Occipital lobe (tissue), 2 donors: ENCODE data around the gene PARVA. TPM values are rescaled to one million over a fixed set of nuclear protein-coding genes. Genes with fewer than 3 reads are reported as not detected.
"Not testable (repeated sequence)": the region's sequence is repeated elsewhere in the genome, so short reads cannot be mapped to it uniquely, and the experiment has no call there.

Experiments
- DNase-seq: peaks from one replicate; lab custom pipeline; 2025; lab: John Stamatoyannopoulos, UW
- total RNA-seq: library from RNA; depleted of rRNA; stranded (reverse); fragments of >200 nt; gene quantifications from one replicate; pipeline ENCODE4 v1.2.3, GENCODE V29; 2014

Gene PARVA
- total RNA-seq, 1 donor from 2014 or later, result 5.6 TPM

DNA sequence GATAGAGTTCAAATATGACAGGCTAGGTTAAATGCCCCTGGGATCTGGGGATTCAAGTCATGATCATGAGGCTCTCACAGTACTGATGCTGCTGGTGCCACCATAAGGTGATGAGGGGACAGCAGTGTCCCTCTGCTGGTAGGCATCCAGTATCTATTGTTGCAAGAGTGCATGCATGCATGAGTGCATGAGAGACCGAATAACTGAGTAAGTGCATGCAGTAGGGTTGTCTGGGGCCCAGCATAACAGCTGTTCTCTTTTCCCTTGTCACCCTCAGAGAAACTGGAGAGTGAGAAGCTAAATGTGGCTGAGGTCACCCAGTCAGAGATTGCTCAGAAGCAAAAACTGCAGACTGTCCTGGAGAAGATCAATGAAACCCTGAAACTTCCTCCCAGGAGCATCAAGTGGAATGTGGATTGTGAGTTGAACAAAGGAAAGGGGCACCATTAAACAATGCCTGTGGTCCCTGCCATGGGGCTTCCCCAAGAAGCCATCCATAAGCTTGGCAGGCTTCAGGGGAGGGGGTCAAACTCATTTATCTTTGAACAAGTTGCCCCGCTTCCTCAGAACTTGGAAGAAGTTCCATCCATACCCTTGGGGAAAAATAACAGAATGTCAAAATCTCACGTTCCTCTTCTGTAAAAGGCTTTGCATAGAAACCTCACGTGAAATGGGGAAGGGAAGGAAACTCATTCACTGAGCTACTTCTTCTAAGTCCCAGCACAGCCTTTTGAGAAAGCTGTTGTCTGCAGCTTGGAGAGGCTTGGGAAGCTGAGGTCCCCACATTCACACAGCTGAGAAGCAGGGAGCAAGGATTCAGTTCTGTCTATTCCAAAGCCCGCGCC is 119.0 kb downstream of the PARVA start:
- DNase-seq, result no peak

DNA sequence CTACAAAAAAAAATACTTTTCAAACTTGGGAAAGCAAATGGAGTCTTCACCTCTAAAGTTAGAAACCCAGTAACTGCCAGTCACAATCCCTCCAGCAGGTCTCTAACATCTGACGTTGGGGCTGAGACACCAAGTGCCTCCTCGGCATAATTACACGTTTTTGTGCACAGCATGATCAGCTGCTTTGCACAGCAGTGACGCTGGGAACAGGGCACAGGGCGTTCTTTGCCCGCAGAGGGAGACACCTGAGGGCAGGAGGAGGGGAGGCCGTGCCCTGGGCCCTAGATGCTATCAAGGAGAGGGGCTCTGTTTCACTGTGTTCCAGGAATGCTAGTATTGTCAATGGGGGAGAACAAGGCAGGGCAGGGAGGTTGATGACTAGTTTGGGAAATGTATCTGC is 120.1 kb downstream of the PARVA start:
- no peak for DNase-seq

DNA sequence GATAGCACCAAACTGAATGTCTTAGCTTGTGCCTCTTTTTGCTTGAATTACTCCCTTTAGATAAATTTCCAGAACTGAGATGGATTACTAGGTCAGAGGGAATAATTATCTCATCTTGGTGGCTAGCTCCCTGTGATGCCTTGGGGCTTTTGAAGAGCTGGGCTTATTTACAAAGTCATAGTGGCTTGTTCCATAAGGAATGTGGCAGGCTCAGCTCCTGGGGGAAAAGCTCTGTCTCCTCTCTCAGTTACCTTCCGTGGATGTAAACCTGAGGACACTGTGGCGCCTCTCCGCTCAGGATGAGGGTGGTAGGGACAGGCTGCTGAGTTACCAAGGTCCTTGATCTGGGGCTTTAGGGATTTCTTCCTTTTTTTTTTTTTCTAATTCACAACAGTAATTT is 121.7 kb downstream of the PARVA start:
- DNase-seq, result no peak

DNA sequence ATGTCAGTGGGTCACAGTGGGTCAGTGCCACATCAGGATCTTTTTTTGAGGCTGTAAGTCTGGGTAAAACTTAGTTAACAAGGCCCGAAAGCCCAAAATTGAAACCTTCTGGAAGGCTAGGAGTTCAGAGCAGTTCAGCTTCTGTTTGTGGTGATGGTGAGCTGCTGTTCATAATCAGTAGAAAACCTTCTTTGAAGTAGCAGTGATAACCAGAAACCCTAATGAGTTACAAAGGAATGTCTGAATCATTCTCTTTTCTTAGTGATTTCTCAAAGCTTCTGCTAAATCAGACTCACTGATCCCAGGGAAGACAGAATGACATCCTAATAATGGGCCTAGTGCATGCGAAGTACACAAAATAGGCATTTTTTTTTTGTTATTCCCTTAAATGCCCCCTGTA is 124.7 kb downstream of the PARVA start:
- DNase-seq, result no peak

DNA sequence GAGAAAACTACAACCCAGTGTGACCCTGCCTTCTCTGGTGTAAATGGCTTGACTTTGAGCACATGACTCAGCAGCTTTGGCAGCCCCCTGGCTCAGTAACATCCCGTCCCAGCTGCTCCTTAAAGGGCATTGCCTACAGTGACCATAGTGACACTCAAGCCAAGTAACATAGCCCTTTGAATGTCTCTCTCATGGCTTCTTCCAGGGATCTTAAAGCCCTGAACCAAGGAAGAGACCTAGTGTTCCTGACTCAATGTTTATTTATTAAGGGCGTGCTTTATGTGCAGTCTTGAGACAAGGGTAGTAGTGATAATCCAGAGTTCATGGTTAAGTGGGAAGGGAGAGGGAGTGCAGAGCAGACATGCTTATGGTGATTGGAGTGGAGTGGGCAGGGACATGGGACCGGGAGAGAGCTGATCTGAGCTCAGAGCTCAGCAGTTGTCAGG is 125.7 kb downstream of the PARVA start:
- no peak for DNase-seq

DNA sequence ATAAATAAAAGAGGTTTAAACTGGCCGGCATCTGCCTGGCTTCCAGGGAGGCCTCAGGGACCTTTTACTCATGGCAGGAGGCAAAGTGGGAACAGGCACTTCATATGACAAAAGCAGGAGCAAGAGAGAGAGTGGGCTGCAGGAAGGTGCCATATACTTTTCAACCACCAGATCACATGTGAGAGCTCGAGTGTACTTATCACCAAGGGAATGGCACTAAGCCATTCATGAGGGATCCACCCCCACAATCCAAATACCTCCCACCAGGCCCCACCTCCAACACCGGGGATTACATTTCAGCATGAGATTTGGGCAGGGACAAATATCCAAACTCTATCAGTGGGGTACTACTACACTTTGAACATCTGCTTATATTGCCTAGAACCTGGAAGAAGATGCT is 126.5 kb downstream of the PARVA start:
- DNase-seq, result no peak

DNA sequence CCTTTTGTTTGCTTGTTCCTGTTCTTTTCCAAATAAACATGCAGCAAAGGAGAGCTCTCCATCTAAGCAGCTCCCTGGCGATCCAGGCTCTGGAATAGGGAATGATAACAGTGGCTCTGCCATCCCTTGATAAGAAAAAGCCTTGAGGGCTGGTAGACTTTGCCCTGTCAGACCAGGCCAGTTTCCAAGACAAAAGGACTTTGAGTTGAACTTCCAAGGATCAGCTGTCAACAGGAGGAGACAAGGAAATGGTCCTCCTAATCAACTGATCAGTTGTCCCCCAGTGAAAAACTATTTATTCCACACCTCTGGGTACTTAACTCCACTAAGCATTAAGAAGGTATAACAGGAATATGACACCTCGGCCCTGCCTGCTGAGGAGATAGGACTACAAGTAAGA is 127.8 kb downstream of the PARVA start:
- DNase-seq, result no peak

DNA sequence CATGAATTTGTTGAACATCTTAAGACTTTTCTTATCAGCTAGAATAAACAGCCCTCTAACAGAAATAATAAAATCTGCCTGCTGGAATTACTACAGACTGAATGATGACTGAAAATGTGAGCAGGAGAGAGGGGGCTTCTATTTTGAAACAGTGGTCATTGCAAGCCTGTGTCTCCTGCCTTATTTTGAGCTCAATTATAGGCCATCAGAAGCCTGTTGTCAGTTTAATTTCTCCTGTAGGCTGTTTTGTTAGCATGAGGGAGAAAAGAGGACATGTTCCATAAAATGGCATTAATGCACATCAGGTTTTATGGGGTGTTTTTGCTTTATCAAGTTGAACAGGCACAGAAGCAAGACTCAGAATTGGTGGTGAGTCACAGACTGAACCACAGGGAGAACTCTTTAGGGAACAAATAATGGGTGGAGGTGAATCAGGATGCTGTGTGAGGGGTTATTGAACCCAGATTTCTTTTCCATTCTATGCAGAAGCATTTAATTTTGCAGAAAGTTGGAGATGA is 129.1 kb downstream of the PARVA start:
- DNase-seq, result no peak

DNA sequence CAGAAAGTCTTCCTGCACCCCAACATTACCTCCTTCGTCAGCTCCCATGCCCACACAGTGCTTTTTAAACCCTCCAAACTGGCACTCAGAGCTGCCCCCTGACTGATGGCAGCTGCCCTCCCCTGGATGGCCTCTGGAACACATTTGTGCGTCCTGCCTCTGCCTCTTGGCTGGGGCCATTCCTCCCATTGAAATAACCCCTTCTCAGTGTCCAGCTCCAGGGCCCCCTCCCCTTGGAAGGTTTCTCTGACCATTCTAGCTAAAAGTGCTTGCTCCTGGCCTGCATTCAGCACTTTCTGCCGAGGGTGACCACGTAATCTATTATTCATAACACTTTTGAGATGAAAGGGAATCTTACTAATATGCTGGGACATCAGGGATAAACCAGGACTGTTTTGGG is 130.0 kb downstream of the PARVA start:
- DNase-seq, result no peak

DNA sequence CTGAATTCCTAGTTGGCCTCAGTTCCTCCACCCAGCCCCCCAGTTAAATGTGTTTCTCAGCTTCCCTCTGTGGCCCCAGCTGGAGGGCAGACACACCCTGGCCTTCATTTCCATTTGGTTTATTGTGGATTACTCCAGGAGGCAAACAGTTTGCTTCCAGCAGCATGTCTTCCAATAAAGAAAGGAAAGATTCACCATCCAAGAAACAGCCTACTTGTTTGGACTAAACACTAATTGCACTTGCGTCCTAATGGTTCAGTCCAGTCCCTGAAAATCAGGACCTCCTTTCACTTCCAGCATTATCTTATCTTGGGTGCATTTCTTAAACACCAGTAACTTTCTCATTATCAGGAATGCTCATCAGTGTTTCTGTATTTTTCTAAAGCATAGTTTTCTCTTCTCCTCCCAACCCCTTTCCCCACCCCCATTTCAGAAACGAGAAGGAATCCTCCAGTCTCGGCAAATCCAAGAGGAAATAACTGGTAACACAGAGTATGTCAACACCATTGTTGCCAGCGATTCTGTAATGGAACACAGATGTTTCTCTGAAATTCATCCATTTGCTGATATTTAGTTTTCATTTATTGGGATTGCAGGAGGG is 130.9 kb downstream of the PARVA start:
- DNase-seq, result no peak

DNA sequence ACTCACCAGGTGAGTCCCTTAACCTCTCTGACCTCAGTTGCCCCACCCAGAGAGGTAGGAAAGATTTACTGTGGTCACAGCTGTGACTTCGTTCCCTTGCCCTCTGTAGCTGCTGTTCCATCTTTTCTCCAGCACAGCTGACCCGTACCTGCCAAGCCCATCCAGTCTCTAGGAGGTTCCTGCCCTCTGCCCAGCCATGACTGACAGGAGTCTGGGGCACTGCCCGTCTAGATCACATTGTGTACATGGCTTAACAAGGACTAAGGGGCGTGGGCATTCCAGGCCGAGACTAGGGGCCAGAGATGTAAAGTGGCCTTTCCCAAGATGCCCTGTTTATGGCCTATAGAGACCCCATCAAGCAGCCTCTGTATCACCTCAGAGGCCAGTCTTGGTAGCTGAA is 132.0 kb downstream of the PARVA start:
- DNase-seq, result no peak

DNA sequence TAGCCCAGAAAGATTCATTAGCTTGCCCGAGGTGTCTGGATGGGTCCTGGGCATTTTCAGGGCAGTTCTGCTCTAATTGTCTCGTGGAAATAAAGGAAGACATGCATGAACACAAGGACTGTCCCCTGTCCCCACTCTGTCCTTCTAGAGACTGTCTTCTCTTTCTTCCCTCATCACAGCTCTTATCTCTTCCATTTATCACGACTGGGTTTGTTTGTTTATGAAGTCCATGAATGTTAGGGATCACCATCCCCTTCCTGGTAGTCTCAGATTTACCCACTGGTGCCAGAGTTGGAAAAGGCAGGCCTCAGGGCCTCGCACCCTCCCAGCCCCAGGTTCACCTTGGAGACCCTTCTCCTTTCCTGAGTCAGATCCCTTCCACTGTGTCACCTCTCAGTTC is 134.8 kb downstream of the PARVA start:
- DNase-seq, result no peak

DNA sequence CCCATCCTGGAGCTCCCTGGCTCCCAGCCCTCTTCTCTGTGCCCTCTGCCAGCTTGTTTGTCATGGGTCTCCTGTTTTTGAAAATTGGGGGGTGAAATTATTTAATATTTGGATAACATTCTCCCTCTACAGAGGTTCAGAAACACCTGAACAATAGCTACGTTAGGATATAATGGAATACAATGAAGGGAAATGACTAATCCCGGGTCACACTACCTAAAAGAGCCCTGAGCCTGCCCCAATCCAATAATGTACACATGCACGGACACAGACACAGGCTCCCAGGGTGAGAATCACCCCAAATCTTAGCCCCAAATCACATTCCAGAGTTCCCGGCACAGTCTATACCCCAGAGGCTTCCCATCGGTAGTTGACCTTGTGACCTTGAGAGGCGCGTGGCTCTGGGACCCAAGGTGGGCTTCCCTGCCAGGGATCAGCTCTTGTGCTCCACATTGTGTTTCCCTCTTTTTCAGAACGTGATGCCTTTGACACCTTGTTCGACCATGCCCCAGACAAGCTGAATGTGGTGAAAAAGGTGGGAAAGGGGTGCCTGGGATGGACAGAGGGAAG is 135.5 kb downstream of the PARVA start:
- no peak for DNase-seq

DNA sequence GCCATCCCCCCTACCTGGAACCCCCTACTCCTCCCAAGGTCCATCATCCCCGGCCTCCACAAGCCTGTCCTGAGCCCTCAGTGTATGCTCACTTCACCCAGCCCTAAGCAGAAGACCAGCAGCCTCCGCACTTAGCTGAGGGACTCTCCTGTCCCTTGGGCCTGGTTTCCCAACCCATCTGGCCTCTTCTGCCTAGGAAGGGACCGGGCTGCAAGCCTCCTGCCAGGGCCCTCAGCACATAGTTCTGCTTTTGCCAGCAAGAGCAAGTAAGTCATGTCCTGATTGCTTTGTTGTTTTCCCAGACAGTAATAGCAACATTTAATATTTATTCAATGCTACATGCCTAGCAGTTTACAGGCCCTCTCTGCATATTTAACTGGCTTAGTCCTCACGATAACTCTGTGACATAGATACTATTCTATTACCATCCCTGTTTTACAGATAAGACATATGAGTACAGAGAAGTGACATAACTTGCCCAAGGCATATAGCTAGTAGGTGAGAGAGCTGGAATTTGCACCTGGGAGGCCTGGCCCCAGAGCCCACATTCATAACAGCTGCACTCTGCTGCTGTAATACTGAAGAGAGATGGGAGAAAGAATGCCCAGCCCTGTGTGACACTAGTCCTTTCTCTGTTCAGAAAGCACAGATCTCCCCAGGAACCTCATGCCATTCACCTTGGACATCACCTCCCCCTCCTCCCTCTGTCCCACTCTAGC is 139.2 kb downstream of the PARVA start:
- no peak for DNase-seq

DNA sequence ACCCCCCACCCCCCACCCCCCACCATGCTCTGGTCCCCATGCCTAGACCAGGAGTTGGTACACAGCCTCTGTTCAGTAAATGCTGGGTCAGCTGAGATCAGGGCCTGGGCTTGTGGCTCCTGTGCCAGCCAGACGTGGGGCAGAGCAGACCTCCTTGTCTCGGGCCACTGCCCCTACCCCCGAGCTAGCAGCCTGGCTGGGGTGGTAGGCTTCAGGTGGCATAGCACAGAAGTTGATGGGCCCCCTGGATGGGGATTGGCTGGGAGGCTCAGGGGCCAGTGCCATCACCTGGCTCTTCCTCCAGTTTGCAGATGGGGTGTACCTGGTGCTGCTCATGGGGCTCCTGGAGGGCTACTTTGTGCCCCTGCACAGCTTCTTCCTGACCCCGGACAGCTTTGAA is 139.9 kb downstream of the PARVA start:
- DNase-seq, result no peak

DNA sequence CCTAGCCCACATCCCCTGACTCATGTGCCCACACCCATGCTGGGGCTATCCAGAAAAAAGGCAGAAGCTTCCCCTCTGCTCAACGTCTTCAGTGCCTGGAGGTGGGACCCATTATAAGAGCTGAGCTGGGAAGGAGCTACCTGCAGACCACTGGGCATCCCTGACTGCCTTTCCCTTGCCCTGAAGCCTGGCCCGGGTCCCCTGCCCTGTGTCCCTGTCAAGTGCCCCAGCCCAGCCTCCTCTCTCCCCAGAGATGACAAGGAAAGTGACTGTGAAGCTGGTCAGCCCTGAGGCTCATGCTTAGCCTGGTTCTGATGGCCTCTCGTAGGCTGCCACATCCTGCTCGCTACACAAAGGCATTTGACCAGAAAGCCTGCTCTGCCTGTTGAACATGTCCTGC is 140.4 kb downstream of the PARVA start:
- no peak for DNase-seq

DNA sequence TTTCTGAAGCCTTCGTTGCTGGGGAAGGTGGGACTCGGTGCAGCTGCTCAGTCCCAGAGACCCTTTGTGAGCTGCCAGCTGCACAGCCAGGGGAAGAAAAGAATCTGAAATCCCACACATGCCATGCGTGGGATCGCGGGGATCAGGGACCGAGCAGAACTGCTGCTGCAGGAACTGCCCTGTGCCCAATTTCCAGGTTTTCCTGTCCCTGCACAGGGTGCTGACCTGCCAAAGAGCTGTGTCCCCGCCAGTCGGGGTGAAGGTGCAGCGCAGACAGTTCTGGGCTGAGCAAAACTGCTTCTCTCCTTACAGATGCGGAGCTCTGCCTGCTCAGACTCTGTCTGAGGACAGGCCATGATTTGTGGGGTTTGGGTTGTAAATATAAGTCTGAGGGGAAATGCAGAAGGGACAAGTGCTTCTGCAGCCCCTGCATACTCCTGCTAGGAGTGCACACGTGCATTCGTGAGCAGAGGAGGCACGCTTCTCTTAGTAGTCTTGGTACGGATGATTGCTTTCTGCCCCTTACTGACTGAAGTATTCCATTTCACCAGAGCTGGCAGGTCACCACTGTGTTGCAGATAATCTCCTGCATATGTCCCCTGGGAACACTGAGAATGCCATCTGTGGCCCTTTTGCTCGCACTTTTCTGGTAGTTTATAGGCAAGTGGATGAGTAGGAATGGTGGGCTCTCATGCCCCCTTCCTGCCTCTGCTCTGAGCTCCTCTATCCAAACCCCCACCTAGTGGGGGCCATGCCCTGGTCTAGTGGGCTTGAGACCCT is 141.4 kb downstream of the PARVA start:
- DNase-seq, result no peak

DNA sequence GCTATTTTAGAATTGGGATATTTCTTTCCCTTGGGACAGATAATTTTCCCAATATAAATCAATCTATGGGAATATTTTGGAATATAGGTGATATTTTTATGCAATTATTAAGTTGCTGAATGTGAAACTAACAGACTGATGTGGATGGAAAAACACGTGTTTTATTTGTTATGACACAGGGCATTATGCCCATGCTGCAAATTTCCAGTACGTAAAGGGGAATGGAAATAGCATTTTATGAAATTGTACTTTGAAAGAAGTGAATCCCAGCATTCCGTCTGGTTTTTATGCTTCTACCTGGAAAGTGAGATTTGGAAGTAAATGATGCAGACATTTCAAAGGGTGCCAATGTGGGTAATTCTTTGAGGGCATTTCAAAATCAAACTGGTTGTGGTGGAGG is 142.7 kb downstream of the PARVA start:
- no peak for DNase-seq

DNA sequence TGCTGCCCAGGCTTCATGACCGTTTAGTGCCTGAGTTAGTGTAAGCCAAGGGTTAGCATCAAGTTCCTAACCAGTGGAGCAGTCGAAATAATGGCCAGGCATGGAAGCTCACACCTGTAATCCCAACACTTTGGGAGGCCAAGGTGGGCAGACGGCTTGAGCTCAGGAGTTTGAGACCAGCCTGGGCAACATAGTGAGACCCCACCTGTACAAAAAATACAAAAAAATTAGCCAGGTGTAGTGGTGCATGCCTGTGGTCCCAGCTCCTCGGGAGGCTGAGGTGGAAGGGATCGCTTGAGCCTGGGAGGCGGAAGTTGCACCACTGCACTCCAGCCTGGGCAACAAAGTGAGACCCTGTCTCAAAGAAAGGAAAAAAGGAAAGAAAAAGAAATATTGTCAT is 143.2 kb downstream of the PARVA start:
- not testable (repeated sequence) for DNase-seq

DNA sequence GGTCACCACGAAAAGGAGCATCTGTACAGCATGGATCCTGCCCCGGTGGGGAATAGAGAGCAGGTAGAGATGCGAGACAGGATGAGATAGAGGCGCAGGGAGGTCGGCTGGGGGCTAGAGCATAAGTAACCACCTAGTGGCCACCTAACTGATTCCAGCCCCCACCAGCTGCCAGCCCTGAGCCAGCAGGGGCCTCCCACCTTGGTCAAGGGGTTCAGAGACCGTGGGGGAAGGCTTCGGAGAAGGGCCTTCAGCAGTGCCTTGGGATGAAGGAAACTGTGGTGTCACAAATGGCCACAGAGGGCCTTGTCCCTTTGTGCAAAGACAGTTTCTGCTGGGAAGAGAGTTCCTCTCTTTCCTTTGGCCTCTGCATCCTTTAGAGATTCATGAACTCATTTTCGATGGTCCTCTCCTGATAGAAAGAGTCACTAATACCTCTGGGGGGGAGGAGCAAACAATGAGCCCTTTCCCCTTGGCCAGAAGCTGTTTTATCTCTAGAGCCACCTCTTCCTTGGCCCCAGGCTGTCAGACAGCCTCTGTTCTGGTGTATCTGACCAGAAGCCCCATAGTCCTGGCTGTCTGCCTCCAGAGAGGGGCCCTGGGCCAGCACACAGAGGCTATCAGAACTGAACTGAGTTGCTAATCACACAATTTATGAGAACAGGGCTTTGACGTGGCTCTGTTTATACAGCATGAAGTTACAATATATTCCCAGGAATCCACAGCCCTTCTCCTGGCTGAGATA is 146.0 kb downstream of the PARVA start:
- DNase-seq, result no peak

DNA sequence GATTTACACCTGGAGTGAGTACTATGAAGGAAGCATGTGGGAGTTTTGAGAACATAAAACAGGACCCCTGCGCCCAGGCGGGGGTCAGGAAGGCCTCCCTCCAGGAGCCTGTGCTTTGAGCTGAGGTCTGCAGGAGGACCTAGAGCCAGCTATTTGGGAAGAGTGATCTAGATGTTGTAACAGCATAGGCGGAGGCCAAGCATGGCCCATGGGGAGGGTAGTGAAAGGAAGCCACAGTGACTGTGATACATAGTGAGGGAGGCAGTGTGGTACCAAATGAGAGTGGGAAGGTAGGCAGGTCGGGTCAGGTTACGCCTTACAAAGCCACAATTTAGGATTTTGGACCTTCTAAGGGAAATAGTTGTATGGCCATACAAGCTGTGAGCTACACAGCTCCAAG is 147.5 kb downstream of the PARVA start:
- DNase-seq, result no peak
